Glutamatergic neuron (in vitro differentiated cells): ENCODE results near the gene NCBP2. TPM values are rescaled to one million over a fixed set of nuclear protein-coding genes. Genes with fewer than 3 reads are reported as not detected.

Source experiments
- DNase-seq: peaks from one replicate; pipeline ENCODE4 v3.0.0; 2022
- H3K27ac Mint-ChIP-seq: one replicate; pipeline ENCODE4 v1.8.0; 2020; ENCODE audit warnings: mild to moderate bottlenecking, mixed read lengths, inconsistent platforms; ENCODE audit not compliant: unreplicated experiment
- H3K27me3 Mint-ChIP-seq: one replicate; pipeline ENCODE4 v1.8.0; 2020; ENCODE audit warnings: mild to moderate bottlenecking, moderate library complexity, mixed read lengths, inconsistent platforms; ENCODE audit not compliant: unreplicated experiment
- H3K36me3 Mint-ChIP-seq: one replicate; pipeline ENCODE4 v1.8.0; 2020; ENCODE audit warnings: mild to moderate bottlenecking, mixed read lengths, inconsistent platforms; ENCODE audit not compliant: unreplicated experiment
- H3K4me1 Mint-ChIP-seq: one replicate; pipeline ENCODE4 v1.8.0; 2020; ENCODE audit warnings: mild to moderate bottlenecking, low read depth, mixed read lengths, inconsistent platforms; ENCODE audit not compliant: unreplicated experiment
- H3K4me3 Mint-ChIP-seq: one replicate; pipeline ENCODE4 v1.8.0; 2020; ENCODE audit warnings: mild to moderate bottlenecking, mixed read lengths, inconsistent platforms; ENCODE audit not compliant: unreplicated experiment
- H3K9me3 Mint-ChIP-seq: one replicate; pipeline ENCODE4 v1.8.0; 2020; ENCODE audit warnings: mild to moderate bottlenecking, moderate library complexity, mixed read lengths, inconsistent platforms; ENCODE audit not compliant: unreplicated experiment
- CTCF ChIP-seq: fragments of 200-600 bp; sonication (generic); IDR thresholded peaks from one replicate; pipeline ENCODE4 v1.5.0; 2021; ENCODE audit not compliant: partially characterized antibody, unreplicated experiment
- total RNA-seq: library from RNA; stranded (reverse); fragmentation: NEBNext Ultra II Directional; extraction: Animal tissue kit (Norgen Biotek cat#: 25700); gene quantifications from one replicate; pipeline ENCODE4 v1.2.1, GENCODE V29; 2021; ENCODE audit not compliant: unreplicated experiment

The NCBP2 gene
- total RNA-seq, 1 donor from 2014 or later = 118 TPM

GRCh38 chr3:196983186-196983585 is 40.9 kb upstream of the NCBP2 start:
- peaks cover 7% of the 10 kb centered on the region for H3K9me3 Mint-ChIP-seq
- H3K27me3 Mint-ChIP-seq = peaks cover 4% of the 10 kb centered on the region
- no peaks in the 10 kb centered on the region for H3K4me1 Mint-ChIP-seq
- no peak for DNase-seq
- H3K27ac Mint-ChIP-seq = no peak overlapping the region
- H3K36me3 Mint-ChIP-seq = peaks cover 15% of the 10 kb centered on the region
- no peak overlapping the region for H3K4me3 Mint-ChIP-seq
- no peak for TF ChIP-seq CTCF

- TF ChIP-seq CTCF = no peak
- DNase-seq = no peak
- H3K36me3 Mint-ChIP-seq = peaks cover 15% of the 10 kb centered on the region
- peaks cover 2% of the 10 kb centered on the region for H3K27me3 Mint-ChIP-seq
- H3K4me3 Mint-ChIP-seq = no peak overlapping the region
- no peaks in the 10 kb centered on the region for H3K4me1 Mint-ChIP-seq
- H3K9me3 Mint-ChIP-seq = peaks cover 7% of the 10 kb centered on the region
- no peak overlapping the region for H3K27ac Mint-ChIP-seq
Measured at GRCh38 chr3:196981657-196982056, 39.3 kb upstream of the NCBP2 start.

GRCh38 chr3:196979545-196979944 is 37.2 kb upstream of the NCBP2 start:
- Mint-ChIP-seq H3K4me1 (no peaks in the 10 kb centered on the region), H3K4me3 (no peak overlapping the region), H3K27ac (no peak overlapping the region), H3K27me3 (peaks cover 5% of the 10 kb centered on the region), H3K36me3 (peaks cover 15% of the 10 kb centered on the region), H3K9me3 (peaks cover 7% of the 10 kb centered on the region)
- DNase-seq = no peak
- no peak for TF ChIP-seq CTCF

GRCh38 chr3:196976941-196977340 is 34.6 kb upstream of the NCBP2 start:
- peaks cover 6% of the 10 kb centered on the region for H3K36me3 Mint-ChIP-seq
- no peak overlapping the region for H3K4me3 Mint-ChIP-seq
- H3K9me3 Mint-ChIP-seq = no peaks in the 10 kb centered on the region
- no peak for TF ChIP-seq CTCF
- no peaks in the 10 kb centered on the region for H3K4me1 Mint-ChIP-seq
- H3K27ac Mint-ChIP-seq = no peak overlapping the region
- H3K27me3 Mint-ChIP-seq = peaks cover 5% of the 10 kb centered on the region
- DNase-seq = no peak

- H3K27me3 Mint-ChIP-seq = peaks cover 12% of the 10 kb centered on the region
- H3K27ac Mint-ChIP-seq = no peak overlapping the region
Measured at GRCh38 chr3:196975349-196975748, 33.0 kb upstream of the NCBP2 start.

More at GRCh38 chr3:196975349-196975748, 33.0 kb upstream of the NCBP2 start:
- H3K4me1 Mint-ChIP-seq = no peaks in the 10 kb centered on the region
- TF ChIP-seq CTCF = no peak
- DNase-seq = no peak
- peaks cover 7% of the 10 kb centered on the region for H3K36me3 Mint-ChIP-seq
- H3K4me3 Mint-ChIP-seq = no peak overlapping the region
- H3K9me3 Mint-ChIP-seq = peaks cover 8% of the 10 kb centered on the region
